SK-N-SH treated with all-trans-retinoic acid at 6 μM for 48 hours (cell line): ENCODE results near the gene CACNA1I.

Source experiments
- CSDC2 ChIP-seq: fragments of 250-450 bp; sonication (Bioruptor Pico); IDR thresholded peaks from 2 replicates; pipeline ENCODE4 v1.5.0; 2020; ENCODE audit warnings: mild to moderate bottlenecking, moderate library complexity
- ISL1 ChIP-seq: fragments of 250-450 bp; sonication (Bioruptor Pico); IDR thresholded peaks from 2 replicates; pipeline ENCODE4 v2.1.2; 2022; ENCODE audit warnings: mild to moderate bottlenecking, moderate library complexity
- ZC3H10 ChIP-seq: fragments of 250-450 bp; sonication (Bioruptor Pico); IDR thresholded peaks from 2 replicates; pipeline ENCODE4 v1.5.1; 2021; ENCODE audit warnings: mild to moderate bottlenecking, moderate library complexity
- TF ChIP-seq, protein P1 (sequence below): fragments of 250-450 bp; sonication (Bioruptor Pico); IDR thresholded peaks from 2 replicates; pipeline ENCODE4 v1.8.0; 2020; ENCODE audit warnings: mild to moderate bottlenecking, moderate library complexity, borderline replicate concordance

DNA sequence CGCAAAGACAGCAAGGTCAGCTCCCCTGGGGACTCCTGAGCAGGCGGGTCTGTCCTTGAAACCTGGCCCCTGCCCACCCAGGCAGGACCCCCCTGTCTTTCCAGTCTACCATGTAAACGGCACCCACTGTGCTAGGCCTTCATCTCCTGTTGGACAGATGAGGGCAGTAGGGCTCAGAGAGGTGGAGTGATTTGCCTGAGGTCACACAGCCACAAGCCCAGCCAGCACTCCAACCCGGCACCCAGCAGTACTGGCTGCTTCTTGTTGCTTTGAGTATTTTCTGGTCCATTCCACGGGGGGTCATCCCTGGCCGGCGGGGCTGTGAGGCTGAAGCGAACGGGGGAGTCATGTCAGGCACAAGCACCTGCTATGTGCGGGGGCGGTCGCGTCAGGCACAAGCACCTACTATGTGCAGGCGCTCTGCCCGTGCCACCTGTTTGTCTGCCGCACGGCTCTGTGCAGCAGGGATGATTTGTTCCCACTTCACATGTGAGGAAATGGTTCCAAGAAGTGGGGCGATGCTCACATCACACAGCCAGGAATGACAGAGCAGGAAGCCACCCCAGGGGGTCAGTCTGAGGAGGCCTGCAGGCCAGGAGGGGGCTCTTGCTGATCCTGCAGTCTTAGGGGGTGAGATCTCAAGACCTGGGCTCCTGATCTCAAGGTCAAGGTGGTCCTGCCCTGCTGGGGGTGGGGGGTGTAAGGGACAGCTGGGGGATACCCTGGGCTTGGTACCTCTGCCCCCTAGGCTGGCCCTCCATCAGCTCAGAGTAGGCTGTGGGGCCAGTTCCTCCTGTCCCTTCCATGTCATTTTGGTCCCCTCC is 110.7 kb downstream of the CACNA1I start:
- TF ChIP-seq ISL1 (no peak), CSDC2 (no peak), ZC3H10 (CRISPR knock-in tag) (no peak)
- TF ChIP-seq, protein P1, sequence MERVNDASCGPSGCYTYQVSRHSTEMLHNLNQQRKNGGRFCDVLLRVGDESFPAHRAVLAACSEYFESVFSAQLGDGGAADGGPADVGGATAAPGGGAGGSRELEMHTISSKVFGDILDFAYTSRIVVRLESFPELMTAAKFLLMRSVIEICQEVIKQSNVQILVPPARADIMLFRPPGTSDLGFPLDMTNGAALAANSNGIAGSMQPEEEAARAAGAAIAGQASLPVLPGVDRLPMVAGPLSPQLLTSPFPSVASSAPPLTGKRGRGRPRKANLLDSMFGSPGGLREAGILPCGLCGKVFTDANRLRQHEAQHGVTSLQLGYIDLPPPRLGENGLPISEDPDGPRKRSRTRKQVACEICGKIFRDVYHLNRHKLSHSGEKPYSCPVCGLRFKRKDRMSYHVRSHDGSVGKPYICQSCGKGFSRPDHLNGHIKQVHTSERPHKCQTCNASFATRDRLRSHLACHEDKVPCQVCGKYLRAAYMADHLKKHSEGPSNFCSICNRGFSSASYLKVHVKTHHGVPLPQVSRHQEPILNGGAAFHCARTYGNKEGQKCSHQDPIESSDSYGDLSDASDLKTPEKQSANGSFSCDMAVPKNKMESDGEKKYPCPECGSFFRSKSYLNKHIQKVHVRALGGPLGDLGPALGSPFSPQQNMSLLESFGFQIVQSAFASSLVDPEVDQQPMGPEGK (CRISPR knock-in tag) = no peak
